MV-4-11 (cell line): ENCODE results near the gene THUMPD3.
A peak's percentile ranks its signal among the peaks of the same experiment; 100 is the strongest.

Source experiments
- DNase-seq: peaks from one replicate; lab custom pipeline; 2025; lab: John Stamatoyannopoulos, UW

The THUMPD3 gene

DNA sequence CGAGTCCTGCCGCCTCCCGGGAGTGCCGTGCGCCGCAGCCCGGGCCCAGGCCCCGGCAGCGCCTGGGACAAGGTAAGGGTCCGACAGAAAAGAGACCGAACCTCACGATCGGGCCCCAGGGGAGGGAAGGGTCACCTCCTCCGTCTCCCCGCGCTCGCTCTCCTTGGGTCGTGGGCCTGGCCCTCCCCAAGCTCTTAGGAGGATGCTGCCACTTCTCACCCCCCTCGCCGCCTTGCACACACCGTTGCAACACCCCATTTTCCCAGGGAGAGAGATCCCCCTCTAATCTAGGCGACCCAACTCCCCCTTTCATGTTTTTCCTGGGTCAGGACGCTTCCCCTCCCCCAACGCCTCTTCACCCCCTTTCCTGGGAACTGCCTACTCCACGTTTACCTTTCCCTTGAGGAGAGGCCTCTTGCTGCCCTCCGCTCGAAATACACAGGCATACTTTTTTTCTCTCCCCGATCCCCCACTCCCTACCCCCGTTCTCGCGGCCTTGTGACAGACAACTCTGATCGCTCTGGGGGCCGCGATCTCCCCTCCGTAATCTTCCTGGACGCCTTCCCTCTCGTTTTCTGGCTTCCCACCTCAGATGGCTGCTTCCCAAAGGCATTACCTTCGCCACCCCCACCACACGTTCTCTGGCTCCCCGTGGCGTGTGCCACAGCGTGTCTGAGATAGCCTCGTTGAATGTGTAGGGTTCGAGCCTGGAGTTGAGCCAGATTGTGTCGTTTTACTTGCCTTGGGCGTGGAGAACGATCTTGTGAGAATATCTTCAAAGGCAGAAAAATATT, 35.2 kb downstream of the THUMPD3 start:
- no peak for DNase-seq

DNA sequence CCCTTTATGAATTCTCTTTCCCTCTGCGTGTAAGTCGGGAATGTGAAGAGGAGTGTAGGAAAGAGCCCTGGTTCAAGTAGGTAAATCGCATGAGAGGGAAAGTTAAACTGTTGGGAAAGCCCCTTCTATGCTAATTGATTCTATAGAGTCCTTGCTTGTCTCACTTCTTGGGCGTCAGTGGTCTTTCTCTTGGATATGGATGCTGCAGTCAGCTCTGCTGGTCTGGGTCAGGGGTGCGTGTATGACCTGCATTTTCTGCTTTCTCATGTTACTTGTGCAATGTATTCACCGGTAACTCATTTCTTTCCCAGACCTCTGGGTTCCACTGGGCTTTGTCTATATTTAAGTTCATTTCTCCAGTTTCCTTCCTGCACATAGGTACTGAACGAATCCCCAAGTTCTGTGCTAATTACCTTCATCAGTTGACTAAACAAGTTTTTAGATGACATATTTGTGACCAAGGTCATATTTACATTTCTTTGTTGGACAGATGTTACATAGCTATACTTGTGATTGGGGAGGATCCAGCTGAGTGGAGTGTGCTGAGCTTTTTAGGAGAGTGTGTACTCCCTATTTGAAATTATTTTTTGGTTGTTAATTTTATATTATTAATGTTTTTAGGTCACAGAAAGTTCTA, 36.0 kb downstream of the THUMPD3 start:
- DNase-seq: peak; percentile 26

DNA sequence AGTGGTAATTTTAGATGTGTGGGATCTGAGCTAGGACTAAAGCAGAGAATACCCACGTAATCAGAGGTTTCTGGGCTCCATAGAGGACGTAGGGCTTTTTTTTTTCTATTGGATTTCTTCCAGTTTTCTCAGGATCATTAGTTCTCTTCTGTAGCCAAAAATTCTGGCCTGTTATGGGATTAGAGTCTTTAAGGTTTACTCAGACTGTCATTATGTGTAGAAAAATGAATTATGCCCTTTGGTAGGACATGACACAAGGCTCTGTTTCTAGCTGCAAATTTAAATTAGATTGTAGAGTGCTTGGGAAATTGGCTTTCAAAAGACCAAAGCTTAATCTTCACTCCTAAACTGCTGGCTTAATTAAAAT, 36.5 kb downstream of the THUMPD3 start:
- no peak for DNase-seq

GRCh38 chr3:9399746-9400145, 36.9 kb downstream of the THUMPD3 start:
- DNase-seq: peak; percentile 47

GRCh38 chr3:9400616-9401015, 37.8 kb downstream of the THUMPD3 start:
- no peak for DNase-seq

DNA sequence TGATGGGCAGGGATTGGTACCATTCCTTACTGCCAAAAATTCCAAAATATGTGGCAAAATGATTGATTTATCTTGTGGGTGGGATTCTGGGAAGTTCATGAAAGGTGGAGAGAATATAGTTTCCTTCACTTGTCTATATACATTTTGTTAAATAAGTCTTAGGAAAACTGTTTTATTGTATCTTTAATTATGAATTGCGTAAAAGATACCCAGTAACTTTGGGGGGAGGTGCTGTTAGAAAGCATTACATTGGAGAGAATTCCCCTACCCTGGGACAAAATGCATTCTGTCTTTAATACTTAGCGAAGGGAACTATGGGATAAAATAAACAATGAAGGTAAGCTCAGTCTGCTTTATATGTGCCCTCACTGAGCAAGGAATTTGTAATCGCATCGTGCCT, 39.1 kb downstream of the THUMPD3 start:
- DNase-seq: no peak

- DNase-seq: peak; percentile 41
Observed at GRCh38 chr3:9402410-9403228, 39.8 kb downstream of the THUMPD3 start.

GRCh38 chr3:9403463-9403862, 40.6 kb downstream of the THUMPD3 start:
- DNase-seq: no peak

- DNase-seq: no peak
Observed at GRCh38 chr3:9404680-9405079, 41.8 kb downstream of the THUMPD3 start.

DNA sequence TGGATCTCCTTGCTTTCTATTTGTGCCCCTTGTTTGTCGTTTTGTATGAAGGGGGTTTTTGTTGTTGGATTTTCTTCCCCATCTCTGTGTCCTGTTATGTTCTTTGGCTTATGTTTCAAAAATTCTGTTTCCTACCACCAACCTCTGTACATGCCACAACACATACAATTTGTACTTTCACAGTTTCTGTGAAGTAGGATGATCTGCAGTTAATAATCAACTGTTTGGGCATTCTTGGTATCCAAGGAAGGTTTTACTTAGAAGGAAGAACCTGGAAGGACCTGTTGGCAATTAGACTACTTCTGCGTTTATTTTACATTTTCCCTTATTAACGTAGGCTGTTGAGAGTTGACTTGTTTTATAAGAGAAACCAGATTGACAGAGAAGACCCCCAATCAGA, 42.9 kb downstream of the THUMPD3 start:
- DNase-seq: no peak

DNA sequence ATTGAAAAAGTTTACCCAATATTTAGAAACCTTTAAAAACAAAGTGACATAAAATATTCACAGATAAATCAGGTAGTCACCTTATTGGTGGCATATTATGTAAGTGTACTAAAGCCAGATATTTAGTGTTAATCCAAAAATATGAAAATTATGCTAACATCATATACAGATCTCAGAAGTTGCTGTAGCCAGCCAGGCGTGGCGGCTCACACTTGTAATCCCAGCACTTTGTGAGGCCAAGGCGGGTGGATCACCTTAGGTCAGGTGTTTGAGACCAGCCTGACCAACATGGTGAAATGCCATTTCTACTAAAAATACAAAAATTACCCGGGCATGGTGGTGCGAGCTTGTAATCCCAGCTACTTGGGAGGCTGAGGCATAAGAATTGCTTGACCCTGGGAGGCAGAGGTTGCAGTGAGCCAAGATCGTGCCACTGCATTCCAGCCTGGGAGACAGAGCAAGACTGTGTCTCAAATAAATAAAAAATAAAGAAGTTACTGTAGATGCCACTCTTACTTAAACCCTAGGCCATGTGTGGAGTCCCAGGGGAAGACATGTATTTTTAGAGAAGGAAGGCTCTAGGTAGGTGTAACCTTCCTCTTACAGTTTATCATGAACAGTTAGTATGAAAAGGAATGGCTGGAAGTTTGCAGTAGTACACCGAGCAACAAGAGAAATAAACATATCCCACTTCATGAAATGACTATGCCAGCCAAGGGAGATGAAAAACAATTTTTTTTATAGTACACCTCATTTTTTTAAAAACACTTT, 44.2 kb downstream of the THUMPD3 start:
- no peak for DNase-seq

- DNase-seq: no peak
Observed at GRCh38 chr3:9408061-9408460, 45.2 kb downstream of the THUMPD3 start.

- no peak for DNase-seq
Observed at GRCh38 chr3:9408546-9408945, 45.7 kb downstream of the THUMPD3 start.

GRCh38 chr3:9409981-9410854, 47.4 kb downstream of the THUMPD3 start:
- peak; percentile 64 for DNase-seq

DNA sequence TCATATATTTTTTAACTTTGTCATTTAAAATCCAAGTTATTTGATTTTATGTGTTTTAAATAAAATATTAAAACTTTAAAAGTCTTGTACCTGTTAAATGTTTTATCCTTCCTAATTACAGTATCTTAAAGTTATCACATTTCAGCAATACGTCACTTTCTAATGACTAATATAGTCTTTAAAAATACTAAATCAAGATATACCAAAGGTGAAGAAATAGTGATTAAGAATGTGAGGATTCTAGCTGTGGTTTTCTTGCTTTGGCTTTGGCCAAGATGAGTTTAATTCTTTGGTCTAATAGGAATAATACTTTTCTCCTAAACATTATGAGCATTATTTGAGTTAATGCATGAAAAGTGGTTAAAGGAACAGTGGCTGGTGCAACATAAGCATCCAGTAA, 48.4 kb downstream of the THUMPD3 start:
- no peak for DNase-seq

- DNase-seq: no peak
Observed at GRCh38 chr3:9412293-9412692, 49.4 kb downstream of the THUMPD3 start.

GRCh38 chr3:9414826-9415225, 52.0 kb downstream of the THUMPD3 start:
- no peak for DNase-seq

- no peak for DNase-seq
Observed at GRCh38 chr3:9415485-9416138, 52.8 kb downstream of the THUMPD3 start.

DNA sequence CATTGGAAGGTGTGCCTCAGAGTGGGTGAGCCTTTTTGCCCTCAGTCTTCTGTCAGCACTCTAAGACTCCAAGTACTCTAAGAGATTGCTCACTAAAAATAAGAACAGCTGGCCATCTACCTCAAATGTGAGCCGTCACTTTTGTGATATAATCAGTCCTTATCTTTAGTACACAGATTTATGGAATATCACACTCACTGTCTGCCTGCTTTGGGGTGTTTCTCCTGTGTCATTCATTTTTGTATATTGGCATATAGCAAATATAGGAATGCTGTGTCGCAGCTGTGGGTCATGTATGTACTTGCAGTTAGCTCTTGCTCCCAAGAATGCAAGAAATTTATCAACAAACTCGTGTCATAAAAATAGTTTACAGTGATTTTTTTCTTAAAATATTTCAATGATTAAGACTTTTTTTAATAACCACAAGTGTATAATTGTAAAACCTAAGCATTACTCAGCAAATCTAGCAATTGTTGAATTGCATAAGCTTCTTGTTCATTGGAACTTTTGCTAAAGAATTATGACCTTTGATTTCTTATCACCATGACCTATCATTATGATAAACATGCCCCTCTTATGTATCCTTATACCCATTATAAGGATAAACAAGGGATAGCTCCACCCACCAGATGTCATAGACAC, 53.4 kb downstream of the THUMPD3 start:
- no peak for DNase-seq
